ENCODE measurements around the gene BIK. TPM values are rescaled to one million over a fixed set of nuclear protein-coding genes. Genes with fewer than 3 reads are reported as not detected.

Gene BIK
- total and polyA plus RNA-seq, 7 experiments from 2014 or later, result 1.1 to 4.3 (median 1.6) TPM

GRCh38 chr22:43110927-43111623 is 525 bp downstream of the BIK start:
- H3K4me1 Mint-ChIP-seq, result peaks cover 0 to 9% (median 7%) of the 10 kb centered on the region in 7 donors
- ChIA-PET POLR2A (interaction anchor here (0.6 to 1.5 kb wide), 3 partner anchors 31 to 1499 kb away, joined by 3 to 6 read pairs (median 3); partner anchors contain the start of gene MCAT), CTCF (interaction anchor here (0.9 kb wide), 1 partner anchor 117 kb away, joined by 3 read pairs; no protein-coding TSS in a partner anchor)
- H3K36me3 Mint-ChIP-seq, result no peaks in the 10 kb centered on the region
- H3K4me3 ChIP-seq (ENCODE audit: low read length), result peak overlapping the region; percentile 74
- peaks cover 0 to 6% of the 10 kb centered on the region in 2 donors for H3K4me1 ChIP-seq (ENCODE audit: control insufficient read depth in 2 of 2, insufficient read depth in 2 of 2, low read length in 2 of 2)
- H3K4me3 Mint-ChIP-seq, result peak overlapping the region; percentile 69 to 88 (median 80)
- H3K9me3 Mint-ChIP-seq, result no peaks in the 10 kb centered on the region
- H3K27me3 ChIP-seq (ENCODE audit: control insufficient read depth in 2 of 2, insufficient read depth in 2 of 2, low read length in 2 of 2), result no peaks in the 10 kb centered on the region
- ATAC-seq, result peak; percentile 87
- H3K36me3 ChIP-seq (ENCODE audit: control insufficient read depth in 2 of 3, insufficient read depth in 3 of 3, low read length in 3 of 3), result peaks cover 0 to 4% (median 0%) of the 10 kb centered on the region in 3 experiments
- H3K27ac ChIP-seq (ENCODE audit: low read depth, low read length), result peak overlapping the region; percentile 53
- H3K9me3 ChIP-seq (ENCODE audit: control insufficient read depth in 2 of 3, low read length in 3 of 3), result no peaks in the 10 kb centered on the region
- H3K27me3 Mint-ChIP-seq, result peaks cover 0 to 45% (median 0%) of the 10 kb centered on the region in 5 donors
- peak overlapping the region in 3 of 9 donors; percentile 33 to 56 (median 56) for H3K27ac Mint-ChIP-seq
- intact Hi-C loops (cut with micrococcal nuclease), result loop anchor here (1.0 to 2.0 kb wide), 5 partner anchors 22 to 76 kb away; partner anchors contain the start of genes TTLL1 (in 2 of the 2) and TTLL12 (in 1 of the 2)
- peak; percentile 24 to 61 (median 44) for DNase-seq

- DNase-seq, result no peak
- no peak overlapping the region for H3K4me3 ChIP-seq (ENCODE audit: low read length)
- peaks cover 0 to 43% (median 0%) of the 10 kb centered on the region in 5 donors for H3K27me3 Mint-ChIP-seq
- H3K27me3 ChIP-seq (ENCODE audit: control insufficient read depth in 2 of 2, insufficient read depth in 2 of 2, low read length in 2 of 2), result no peaks in the 10 kb centered on the region
- no peak overlapping the region for H3K4me3 Mint-ChIP-seq
- peaks cover 0 to 10% (median 7%) of the 10 kb centered on the region in 7 donors for H3K4me1 Mint-ChIP-seq
- CTCF ChIA-PET, result interaction anchor here (0.6 kb wide), 1 partner anchor 106 kb away, joined by 5 read pairs; no protein-coding TSS in a partner anchor
- peaks cover 0 to 4% (median 0%) of the 10 kb centered on the region in 3 experiments for H3K36me3 ChIP-seq (ENCODE audit: control insufficient read depth in 2 of 3, insufficient read depth in 3 of 3, low read length in 3 of 3)
- no peaks in the 10 kb centered on the region for H3K9me3 Mint-ChIP-seq
- POLR2A ChIA-PET, result no interaction called here
- intact Hi-C loops (cut with micrococcal nuclease), result no loop called here
- H3K27ac ChIP-seq (ENCODE audit: low read depth, low read length), result no peak overlapping the region
- H3K36me3 Mint-ChIP-seq, result no peaks in the 10 kb centered on the region
- H3K27ac Mint-ChIP-seq, result peak overlapping the region in 1 of 9 donors; percentile 4
- no peak for ATAC-seq
- H3K4me1 ChIP-seq (ENCODE audit: control insufficient read depth in 2 of 2, insufficient read depth in 2 of 2, low read length in 2 of 2), result peaks cover 0 to 6% of the 10 kb centered on the region in 2 donors
- H3K9me3 ChIP-seq (ENCODE audit: control insufficient read depth in 2 of 3, low read length in 3 of 3), result no peaks in the 10 kb centered on the region
These were observed 3.1 kb downstream of the BIK start for GRCh38 chr22:43113526-43114251.

- Mint-ChIP-seq H3K4me3 (no peak overlapping the region), H3K36me3 (no peaks in the 10 kb centered on the region), H3K9me3 (no peaks in the 10 kb centered on the region), H3K27ac (peak overlapping the region in 1 of 9 donors; percentile 52), H3K27me3 (peaks cover 0 to 34% (median 0%) of the 10 kb centered on the region in 5 donors), H3K4me1 (peaks cover 0 to 10% (median 7%) of the 10 kb centered on the region in 7 donors)
- Histone ChIP-seq H3K27me3 (ENCODE audit: control insufficient read depth in 2 of 2, insufficient read depth in 2 of 2, low read length in 2 of 2) (no peaks in the 10 kb centered on the region), H3K36me3 (ENCODE audit: control insufficient read depth in 2 of 3, insufficient read depth in 3 of 3, low read length in 3 of 3) (peaks cover 0 to 4% (median 0%) of the 10 kb centered on the region in 3 experiments), H3K27ac (ENCODE audit: low read depth, low read length) (no peak overlapping the region), H3K4me1 (ENCODE audit: control insufficient read depth in 2 of 2, insufficient read depth in 2 of 2, low read length in 2 of 2) (peaks cover 0 to 6% of the 10 kb centered on the region in 2 donors), H3K4me3 (ENCODE audit: low read length) (no peak overlapping the region), H3K9me3 (ENCODE audit: control insufficient read depth in 2 of 3, low read length in 3 of 3) (no peaks in the 10 kb centered on the region)
- ATAC-seq (no peak), DNase-seq (no peak)
- ChIA-PET POLR2A (no interaction called here), CTCF (no interaction called here)
- intact Hi-C loops (cut with micrococcal nuclease), result no loop called here
These were observed 4.4 kb downstream of the BIK start for GRCh38 chr22:43114958-43115357.

- Histone ChIP-seq H3K27me3 (ENCODE audit: control insufficient read depth in 2 of 2, insufficient read depth in 2 of 2, low read length in 2 of 2) (no peaks in the 10 kb centered on the region), H3K4me1 (ENCODE audit: control insufficient read depth in 2 of 2, insufficient read depth in 2 of 2, low read length in 2 of 2) (no peaks in the 10 kb centered on the region), H3K27ac (ENCODE audit: low read depth, low read length) (no peak overlapping the region), H3K9me3 (ENCODE audit: control insufficient read depth in 2 of 3, low read length in 3 of 3) (no peaks in the 10 kb centered on the region), H3K4me3 (ENCODE audit: low read length) (no peak overlapping the region), H3K36me3 (ENCODE audit: control insufficient read depth in 2 of 3, insufficient read depth in 3 of 3, low read length in 3 of 3) (no peaks in the 10 kb centered on the region)
- no peak for DNase-seq
- no peaks in the 10 kb centered on the region for H3K9me3 Mint-ChIP-seq
- H3K27ac Mint-ChIP-seq, result no peak overlapping the region
- CTCF ChIA-PET, result no interaction called here
- no peak overlapping the region for H3K4me3 Mint-ChIP-seq
- intact Hi-C loops (cut with micrococcal nuclease), result no loop called here
- no peaks in the 10 kb centered on the region for H3K36me3 Mint-ChIP-seq
- no peak for ATAC-seq
- peaks cover 0 to 23% (median 0%) of the 10 kb centered on the region in 5 donors for H3K27me3 Mint-ChIP-seq
- POLR2A ChIA-PET, result interaction anchor here (0.6 kb wide), 1 partner anchor 9 kb away, joined by 10 read pairs; no protein-coding TSS in a partner anchor
- peaks cover 0 to 4% (median 0%) of the 10 kb centered on the region in 7 donors for H3K4me1 Mint-ChIP-seq
These were observed 6.4 kb downstream of the BIK start for GRCh38 chr22:43116932-43117331.

GRCh38 chr22:43118024-43118849 is 7.7 kb downstream of the BIK start:
- H3K4me3 ChIP-seq (ENCODE audit: low read length), result no peak overlapping the region
- H3K27me3 Mint-ChIP-seq, result peaks cover 0 to 10% (median 0%) of the 10 kb centered on the region in 5 donors
- peaks cover 0 to 4% (median 0%) of the 10 kb centered on the region in 7 donors for H3K4me1 Mint-ChIP-seq
- no peak overlapping the region for H3K27ac ChIP-seq (ENCODE audit: low read depth, low read length)
- no peaks in the 10 kb centered on the region for H3K9me3 Mint-ChIP-seq
- POLR2A ChIA-PET, result no interaction called here
- CTCF ChIA-PET, result interaction anchor here (0.6 kb wide), 1 partner anchor 27 kb away, joined by 3 read pairs; no protein-coding TSS in a partner anchor
- H3K36me3 ChIP-seq (ENCODE audit: control insufficient read depth in 2 of 3, insufficient read depth in 3 of 3, low read length in 3 of 3), result no peaks in the 10 kb centered on the region
- DNase-seq (no peak), ATAC-seq (no peak)
- no peak overlapping the region for H3K4me3 Mint-ChIP-seq
- H3K27ac Mint-ChIP-seq, result no peak overlapping the region
- no peaks in the 10 kb centered on the region for H3K27me3 ChIP-seq (ENCODE audit: control insufficient read depth in 2 of 2, insufficient read depth in 2 of 2, low read length in 2 of 2)
- intact Hi-C loops (cut with micrococcal nuclease), result no loop called here
- no peaks in the 10 kb centered on the region for H3K4me1 ChIP-seq (ENCODE audit: control insufficient read depth in 2 of 2, insufficient read depth in 2 of 2, low read length in 2 of 2)
- no peaks in the 10 kb centered on the region for H3K36me3 Mint-ChIP-seq
- no peaks in the 10 kb centered on the region for H3K9me3 ChIP-seq (ENCODE audit: control insufficient read depth in 2 of 3, low read length in 3 of 3)

GRCh38 chr22:43118953-43119458 is 8.5 kb downstream of the BIK start:
- H3K36me3 ChIP-seq (ENCODE audit: control insufficient read depth in 2 of 3, insufficient read depth in 3 of 3, low read length in 3 of 3), result no peaks in the 10 kb centered on the region

More at GRCh38 chr22:43118953-43119458, 8.5 kb downstream of the BIK start:
- no peak for DNase-seq
- Mint-ChIP-seq H3K4me3 (no peak overlapping the region), H3K9me3 (no peaks in the 10 kb centered on the region), H3K4me1 (peaks cover 0 to 2% (median 0%) of the 10 kb centered on the region in 7 donors), H3K36me3 (no peaks in the 10 kb centered on the region), H3K27ac (no peak overlapping the region), H3K27me3 (peaks cover 0 to 2% (median 0%) of the 10 kb centered on the region in 5 donors)
- Histone ChIP-seq H3K27ac (ENCODE audit: low read depth, low read length) (no peak overlapping the region), H3K4me1 (ENCODE audit: control insufficient read depth in 2 of 2, insufficient read depth in 2 of 2, low read length in 2 of 2) (no peaks in the 10 kb centered on the region), H3K4me3 (ENCODE audit: low read length) (no peak overlapping the region), H3K9me3 (ENCODE audit: control insufficient read depth in 2 of 3, low read length in 3 of 3) (no peaks in the 10 kb centered on the region), H3K27me3 (ENCODE audit: control insufficient read depth in 2 of 2, insufficient read depth in 2 of 2, low read length in 2 of 2) (no peaks in the 10 kb centered on the region)
- POLR2A ChIA-PET, result no interaction called here
- CTCF ChIA-PET, result no interaction called here
- ATAC-seq, result no peak
- intact Hi-C loops (cut with micrococcal nuclease), result no loop called here
